ENCODE data around the gene RBM33.
A peak's percentile ranks its signal among the peaks of the same experiment; 100 is the strongest.

RBM33 gene

GRCh38 chr7:155811895-155812761, 167.7 kb downstream of the RBM33 start, which contains the start of gene SHH:
Gene SHH (minus strand): TSS chr7:155812463. CDS start chr7:155812122, 341 bp downstream.
- ChIA-PET POLR2A (no interaction called here), CTCF (interaction anchor here (0.6 to 1.2 kb wide), 4 partner anchors 18 to 704 kb away, joined by 3 to 8 read pairs (median 4); no protein-coding TSS in a partner anchor)
- DNase-seq (ENCODE audit: extremely low spot score) = no peak
- TF ChIP-seq ELF4 (IDR thresholded peaks at IDR 0.05) = no peak
- TF ChIP-seq SP1 (IDR thresholded peaks at IDR 0.05) = no peak
- no peak for TF ChIP-seq BHLHE40 (IDR thresholded peaks at IDR 0.05; ENCODE audit: borderline replicate concordance)
- TF ChIP-seq HDGF (IDR thresholded peaks at IDR 0.05; ENCODE audit: borderline replicate concordance) = no peak
- TF ChIP-seq CTBP1 (IDR thresholded peaks at IDR 0.05; ENCODE audit: borderline replicate concordance) = no peak

DNA sequence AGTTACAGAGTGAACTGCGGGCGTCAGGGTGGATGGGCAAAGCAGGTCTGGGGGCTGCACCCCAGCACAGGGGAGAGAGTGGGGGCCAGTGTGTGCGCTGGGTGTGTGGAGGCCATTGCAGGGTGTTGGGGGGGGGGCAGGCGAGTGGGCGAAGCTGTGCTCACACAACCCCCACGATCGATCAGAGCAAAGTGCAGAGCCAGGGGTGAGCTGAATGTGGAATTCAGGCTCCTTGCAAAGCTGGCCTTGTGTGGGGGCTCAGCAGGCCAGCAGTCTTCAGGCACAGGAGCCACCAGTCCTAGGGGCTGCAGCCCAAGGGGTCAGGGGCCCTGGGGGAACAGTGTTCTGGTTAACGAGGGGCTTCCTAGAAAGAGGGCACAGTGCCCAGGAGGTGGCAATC, 168.7 kb downstream of the RBM33 start:
- POLR2A ChIA-PET = no interaction called here
- CTCF ChIA-PET = interaction anchor here (0.7 to 1.2 kb wide), 3 partner anchors 8 to 96 kb away, joined by 3 to 5 read pairs (median 4); no protein-coding TSS in a partner anchor
- no peak for DNase-seq (ENCODE audit: extremely low spot score)
- TF ChIP-seq L3MBTL2 (conservative IDR thresholded peaks at IDR 0.05) (no peak), SP1 (IDR thresholded peaks at IDR 0.05) (no peak), PKNOX1 (IDR thresholded peaks at IDR 0.05) (no peak), FOXM1 (IDR thresholded peaks at IDR 0.05; ENCODE audit: borderline replicate concordance) (no peak), FOXK2 (IDR thresholded peaks at IDR 0.05) (no peak), HDGF (IDR thresholded peaks at IDR 0.05; ENCODE audit: borderline replicate concordance) (no peak), BHLHE40 (IDR thresholded peaks at IDR 0.05; ENCODE audit: borderline replicate concordance) (no peak), NFRKB (IDR thresholded peaks at IDR 0.05) (no peak)

GRCh38 chr7:155813546-155814315, 169.3 kb downstream of the RBM33 start:
- DNase-seq (ENCODE audit: extremely low spot score) = no peak
- CTCF ChIA-PET = interaction anchor here (0.6 to 1.2 kb wide), 4 partner anchors 9 to 666 kb away, joined by 3 to 6 read pairs (median 4); no protein-coding TSS in a partner anchor
- no peak for TF ChIP-seq NFRKB (IDR thresholded peaks at IDR 0.05)
- no peak for TF ChIP-seq ARNT (IDR thresholded peaks at IDR 0.05)
- no peak for TF ChIP-seq LEF1 (IDR thresholded peaks at IDR 0.05; ENCODE audit: borderline replicate concordance)
- no peak for TF ChIP-seq ELF4 (IDR thresholded peaks at IDR 0.05)
- TF ChIP-seq SUZ12 (IDR thresholded peaks at IDR 0.05) = no peak
- TF ChIP-seq HDGF (IDR thresholded peaks at IDR 0.05; ENCODE audit: borderline replicate concordance) = no peak
- TF ChIP-seq BHLHE40 (IDR thresholded peaks at IDR 0.05; ENCODE audit: borderline replicate concordance) = no peak
- no peak for TF ChIP-seq FOXM1 (IDR thresholded peaks at IDR 0.05; ENCODE audit: borderline replicate concordance)
- TF ChIP-seq FOXK2 (IDR thresholded peaks at IDR 0.05) = no peak
- no peak for TF ChIP-seq ZNF384 (IDR thresholded peaks at IDR 0.05)
- no peak for TF ChIP-seq FOXA1 (IDR thresholded peaks at IDR 0.05)
- POLR2A ChIA-PET = no interaction called here

DNA sequence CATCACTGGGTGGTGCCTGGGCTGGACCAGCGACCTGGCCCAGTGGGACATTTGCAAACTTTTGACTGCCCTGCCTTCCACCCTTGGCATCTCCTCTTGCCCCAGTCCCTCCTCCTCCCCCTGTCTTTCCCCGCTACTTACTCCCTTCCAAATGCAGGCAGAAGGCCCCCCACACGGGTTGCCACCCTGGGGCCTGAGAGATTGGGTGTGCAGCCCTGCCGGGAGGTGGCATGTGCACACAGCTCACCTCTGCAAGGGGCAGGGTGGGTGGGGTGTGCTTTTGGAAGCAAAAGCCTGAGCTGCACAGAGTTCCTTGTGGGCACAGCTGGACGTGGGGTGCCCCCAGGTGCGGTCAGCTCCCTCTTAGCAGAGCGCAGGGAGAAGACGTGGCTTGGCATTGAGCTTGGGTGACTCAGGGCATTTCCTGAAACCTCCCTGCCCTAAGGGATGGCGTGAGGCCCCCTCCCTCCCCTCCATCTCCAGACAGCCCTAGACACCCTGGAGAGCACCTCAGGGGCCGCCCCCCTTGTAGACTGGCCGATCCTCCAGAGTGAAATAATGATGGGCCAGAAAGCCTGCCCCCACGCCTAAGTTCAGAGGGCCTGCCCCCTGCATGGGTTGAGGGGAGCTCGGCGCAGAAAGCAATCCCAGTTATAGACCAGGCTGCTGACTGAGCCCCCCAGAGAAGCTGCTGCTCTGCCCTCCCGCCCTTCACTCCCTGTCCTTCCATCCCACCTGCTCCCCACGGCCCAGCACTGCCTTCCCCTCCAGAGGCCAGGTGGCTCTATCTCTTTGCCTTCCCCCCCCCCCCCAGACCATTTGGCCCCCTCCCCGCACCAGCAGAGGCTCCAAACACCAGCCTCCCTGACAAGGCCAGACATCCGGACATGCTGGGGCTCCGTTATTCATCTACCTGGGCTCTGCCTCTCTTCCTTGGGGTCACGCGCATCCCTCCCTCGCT, 170.1 kb downstream of the RBM33 start:
- TF ChIP-seq SUZ12 (IDR thresholded peaks at IDR 0.05) (no peak), FOXK2 (IDR thresholded peaks at IDR 0.05) (no peak), SP1 (IDR thresholded peaks at IDR 0.05) (no peak), TARDBP (IDR thresholded peaks at IDR 0.05) (no peak), FOXA1 (IDR thresholded peaks at IDR 0.05) (no peak), ZNF384 (IDR thresholded peaks at IDR 0.05) (no peak), BHLHE40 (IDR thresholded peaks at IDR 0.05; ENCODE audit: borderline replicate concordance) (no peak), NFRKB (IDR thresholded peaks at IDR 0.05) (no peak), PKNOX1 (IDR thresholded peaks at IDR 0.05) (no peak), ARNT (IDR thresholded peaks at IDR 0.05) (no peak), HDGF (IDR thresholded peaks at IDR 0.05; ENCODE audit: borderline replicate concordance) (no peak), L3MBTL2 (conservative IDR thresholded peaks at IDR 0.05) (no peak), CTBP1 (IDR thresholded peaks at IDR 0.05; ENCODE audit: borderline replicate concordance) (no peak)
- POLR2A ChIA-PET = no interaction called here
- DNase-seq (ENCODE audit: extremely low spot score) = no peak
- CTCF ChIA-PET = interaction anchor here (0.6 to 0.7 kb wide), 2 partner anchors 63 to 665 kb away, joined by 3 to 6 read pairs; no protein-coding TSS in a partner anchor

DNA sequence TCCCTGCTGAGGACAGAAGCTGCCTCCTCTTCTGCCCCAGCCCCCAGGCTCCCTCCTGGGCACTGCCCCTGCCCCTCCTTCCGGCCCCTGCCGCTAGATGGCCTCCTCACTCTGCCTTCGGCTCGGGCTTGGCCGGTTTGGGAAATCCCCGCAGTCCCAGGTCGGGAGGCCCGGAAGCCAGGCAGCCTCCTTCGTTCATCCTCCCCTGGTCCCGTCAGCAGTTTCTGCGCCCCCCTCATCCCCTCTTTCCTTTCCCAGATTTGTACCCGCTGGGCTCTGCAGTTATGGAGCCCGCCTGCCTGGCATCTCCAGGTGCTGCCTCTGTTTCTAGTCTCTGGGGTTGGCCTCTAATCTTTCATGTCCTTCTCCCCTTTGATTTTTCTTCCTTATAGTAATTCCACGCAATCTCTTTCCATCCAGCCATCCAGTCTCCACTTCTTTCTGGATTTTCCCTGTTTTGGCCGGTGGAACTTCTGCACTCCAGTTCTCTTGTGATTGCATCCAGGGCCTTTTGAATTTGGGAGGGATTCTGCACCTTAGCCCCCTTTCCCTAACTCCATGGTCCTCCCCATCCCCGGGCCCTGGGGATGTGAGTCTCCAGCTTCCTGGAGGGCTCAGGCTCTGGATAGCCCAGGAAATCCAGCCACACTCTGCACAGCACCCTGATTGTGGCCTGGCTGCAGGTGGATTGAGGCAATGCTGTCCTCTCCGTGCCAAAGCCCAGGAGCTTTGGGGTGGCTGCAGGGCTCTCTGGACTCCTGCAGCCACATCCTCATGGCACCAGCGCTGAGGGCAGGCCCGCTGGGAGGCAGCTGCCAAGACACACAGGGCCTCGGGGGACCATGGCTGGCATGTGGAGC, 171.1 kb downstream of the RBM33 start:
- ChIA-PET POLR2A (no interaction called here), CTCF (interaction anchor here (0.6 kb wide), 1 partner anchor 1640 kb away, joined by 5 read pairs; no protein-coding TSS in a partner anchor)
- DNase-seq (ENCODE audit: extremely low spot score) = peak; percentile 91
- TF ChIP-seq SP1 (IDR thresholded peaks at IDR 0.05) (no peak), L3MBTL2 (conservative IDR thresholded peaks at IDR 0.05) (no peak)
